BLaER1 (cell line): ENCODE data around the gene WWOX.

ENCODE experiments used
- H3K27ac ChIP-seq: shearing (Covaris generic); formaldehyde crosslinking; 2 replicates; pipeline ENCODE4 v1.8.1; 2022
- H3K27me3 ChIP-seq: shearing (Covaris generic); formaldehyde crosslinking; 2 replicates; pipeline ENCODE4 v1.8.1; 2022
- H3K36me3 ChIP-seq: shearing (Covaris generic); formaldehyde crosslinking; 2 replicates; pipeline ENCODE4 v1.8.1; 2022
- H3K4me1 ChIP-seq: shearing (Covaris generic); formaldehyde crosslinking; 2 replicates; pipeline ENCODE4 v1.8.1; 2022
- H3K4me2 ChIP-seq: shearing (Covaris generic); formaldehyde crosslinking; 2 replicates; pipeline ENCODE4 v1.8.1; 2022
- H3K4me3 ChIP-seq: shearing (Covaris generic); formaldehyde crosslinking; 2 replicates; pipeline ENCODE4 v1.8.1; 2022
- H3K9ac ChIP-seq: shearing (Covaris generic); formaldehyde crosslinking; 2 replicates; pipeline ENCODE4 v1.8.1; 2022
- H3K9me3 ChIP-seq: shearing (Covaris generic); formaldehyde crosslinking; 2 replicates; pipeline ENCODE4 v1.8.1; 2022
- H4K20me1 ChIP-seq: shearing (Covaris generic); formaldehyde crosslinking; 2 replicates; pipeline ENCODE4 v1.8.1; 2022
- Cebpa-rat ChIP-seq: shearing (Covaris generic); IDR thresholded peaks from 2 replicates; pipeline ENCODE4 v1.8.1; 2022

Gene WWOX

GRCh38 chr16:78288888-78289287 lies 189.4 kb downstream of the WWOX start:
- Histone ChIP-seq H3K27ac (no peak overlapping the region), H3K4me1 (no peaks in the 10 kb centered on the region), H3K36me3 (no peaks in the 10 kb centered on the region), H3K4me2 (no peak overlapping the region), H3K4me3 (no peak overlapping the region), H3K9me3 (no peaks in the 10 kb centered on the region), H4K20me1 (no peaks in the 10 kb centered on the region), H3K9ac (no peak overlapping the region), H3K27me3 (no peaks in the 10 kb centered on the region)
- TF ChIP-seq Cebpa-rat = no peak

- Histone ChIP-seq H3K27me3 (no peaks in the 10 kb centered on the region), H4K20me1 (no peaks in the 10 kb centered on the region), H3K9ac (no peak overlapping the region), H3K9me3 (no peaks in the 10 kb centered on the region), H3K4me2 (no peak overlapping the region), H3K27ac (no peak overlapping the region), H3K4me1 (no peaks in the 10 kb centered on the region), H3K4me3 (no peak overlapping the region), H3K36me3 (no peaks in the 10 kb centered on the region)
- TF ChIP-seq Cebpa-rat = no peak
Observed at GRCh38 chr16:78289373-78289772, 189.9 kb downstream of the WWOX start.

GRCh38 chr16:78289844-78290277 lies 190.4 kb downstream of the WWOX start:
- Histone ChIP-seq H4K20me1 (no peaks in the 10 kb centered on the region), H3K27ac (no peak overlapping the region), H3K4me1 (no peaks in the 10 kb centered on the region), H3K4me3 (no peak overlapping the region), H3K4me2 (no peak overlapping the region), H3K36me3 (no peaks in the 10 kb centered on the region), H3K27me3 (no peaks in the 10 kb centered on the region), H3K9ac (no peak overlapping the region), H3K9me3 (no peaks in the 10 kb centered on the region)
- no peak for TF ChIP-seq Cebpa-rat

- H3K27ac ChIP-seq = no peak overlapping the region
Observed at GRCh38 chr16:78290395-78290794, 190.9 kb downstream of the WWOX start.

GRCh38 chr16:78290872-78291591 lies 191.6 kb downstream of the WWOX start:
- no peak for TF ChIP-seq Cebpa-rat
- H3K36me3 ChIP-seq = no peaks in the 10 kb centered on the region
- H3K4me2 ChIP-seq = no peak overlapping the region
- no peaks in the 10 kb centered on the region for H3K4me1 ChIP-seq
- H4K20me1 ChIP-seq = no peaks in the 10 kb centered on the region
- no peak overlapping the region for H3K4me3 ChIP-seq
- H3K27me3 ChIP-seq = no peaks in the 10 kb centered on the region
- H3K27ac ChIP-seq = no peak overlapping the region
- H3K9me3 ChIP-seq = no peaks in the 10 kb centered on the region
- H3K9ac ChIP-seq = no peak overlapping the region

More at GRCh38 chr16:78290395-78290794, 190.9 kb downstream of the WWOX start:
- H3K4me3 ChIP-seq = no peak overlapping the region
- no peaks in the 10 kb centered on the region for H3K9me3 ChIP-seq
- no peaks in the 10 kb centered on the region for H4K20me1 ChIP-seq
- no peak for TF ChIP-seq Cebpa-rat
- no peak overlapping the region for H3K4me2 ChIP-seq
- H3K9ac ChIP-seq = no peak overlapping the region
- no peaks in the 10 kb centered on the region for H3K36me3 ChIP-seq
- no peaks in the 10 kb centered on the region for H3K27me3 ChIP-seq
- no peaks in the 10 kb centered on the region for H3K4me1 ChIP-seq

- H3K27me3 ChIP-seq = no peaks in the 10 kb centered on the region
- H3K9ac ChIP-seq = no peak overlapping the region
- TF ChIP-seq Cebpa-rat = no peak
- no peak overlapping the region for H3K4me3 ChIP-seq
- no peak overlapping the region for H3K4me2 ChIP-seq
- no peaks in the 10 kb centered on the region for H3K9me3 ChIP-seq
- H3K27ac ChIP-seq = no peak overlapping the region
- H4K20me1 ChIP-seq = no peaks in the 10 kb centered on the region
- H3K4me1 ChIP-seq = no peaks in the 10 kb centered on the region
- H3K36me3 ChIP-seq = no peaks in the 10 kb centered on the region
Observed at GRCh38 chr16:78291604-78292003, 192.2 kb downstream of the WWOX start.

- Histone ChIP-seq H3K9ac (no peak overlapping the region), H3K9me3 (no peaks in the 10 kb centered on the region), H4K20me1 (no peaks in the 10 kb centered on the region), H3K4me3 (no peak overlapping the region), H3K27ac (no peak overlapping the region), H3K36me3 (no peaks in the 10 kb centered on the region), H3K4me1 (no peaks in the 10 kb centered on the region), H3K27me3 (no peaks in the 10 kb centered on the region), H3K4me2 (no peak overlapping the region)
- no peak for TF ChIP-seq Cebpa-rat
Observed at GRCh38 chr16:78292086-78292843, 192.8 kb downstream of the WWOX start.

GRCh38 chr16:78292844-78293380 lies 193.5 kb downstream of the WWOX start:
- H3K4me1 ChIP-seq = no peaks in the 10 kb centered on the region
- H3K27me3 ChIP-seq = no peaks in the 10 kb centered on the region
- no peak overlapping the region for H3K4me3 ChIP-seq
- H3K36me3 ChIP-seq = no peaks in the 10 kb centered on the region
- no peaks in the 10 kb centered on the region for H4K20me1 ChIP-seq
- no peak overlapping the region for H3K27ac ChIP-seq
- no peak for TF ChIP-seq Cebpa-rat
- no peak overlapping the region for H3K4me2 ChIP-seq
- H3K9me3 ChIP-seq = no peaks in the 10 kb centered on the region
- no peak overlapping the region for H3K9ac ChIP-seq

- TF ChIP-seq Cebpa-rat = no peak
- Histone ChIP-seq H4K20me1 (no peaks in the 10 kb centered on the region), H3K4me3 (no peak overlapping the region), H3K9me3 (no peaks in the 10 kb centered on the region), H3K27me3 (no peaks in the 10 kb centered on the region), H3K4me2 (no peak overlapping the region), H3K27ac (no peak overlapping the region), H3K9ac (no peak overlapping the region), H3K4me1 (no peaks in the 10 kb centered on the region), H3K36me3 (no peaks in the 10 kb centered on the region)
Observed at GRCh38 chr16:78294538-78295225, 195.2 kb downstream of the WWOX start.
